ENCODE measurements around the gene VPS37C. TPM values are rescaled to one million over a fixed set of nuclear protein-coding genes. Genes with fewer than 3 reads are reported as not detected.

VPS37C gene
- total RNA-seq, 1 experiment from 2014 or later: 19.0 TPM

DNA sequence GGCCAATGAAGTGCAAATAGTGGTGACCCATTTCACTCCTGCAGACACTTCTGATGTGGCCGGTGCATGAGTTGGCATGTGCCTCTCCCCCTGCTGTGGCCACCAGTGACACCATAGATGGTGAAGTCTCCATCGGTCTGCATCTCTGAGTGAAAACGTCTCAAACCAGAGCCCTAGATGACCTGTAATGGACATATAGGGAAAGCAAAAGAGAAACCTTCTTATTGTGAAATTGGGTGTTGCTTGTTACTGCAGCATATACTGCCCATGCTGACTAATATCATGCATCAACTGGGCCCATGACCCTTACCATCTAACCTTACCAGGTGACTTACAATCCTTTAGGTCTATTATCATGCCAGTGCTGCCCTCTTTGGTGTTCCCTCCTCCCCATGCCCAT is 11.7 kb upstream of the VPS37C start:
- no peaks in the 10 kb centered on the region; a peak in 1 of 7 replicates for H3K36me3 Mint-ChIP-seq (ENCODE audit: insufficient read depth in 1 of 3, low read depth in 3 of 3)

More for the DNA sequence above, 11.7 kb upstream of the VPS37C start:
- Histone ChIP-seq H3K23me2 (ENCODE audit: insufficient read length, low read depth, low read length, poor library complexity, severe bottlenecking) (no peaks in the 10 kb centered on the region), H4K5ac (ENCODE audit: insufficient read length, low read depth, low read length) (no peak overlapping the region), H2BK120ac (ENCODE audit: low read depth, low read length, poor library complexity, severe bottlenecking) (no peak overlapping the region), H3K4ac (ENCODE audit: low read depth, low read length) (no peak overlapping the region), H3K18ac (ENCODE audit: insufficient read length, low read depth, low read length) (no peak overlapping the region), H2AFZ (ENCODE audit: low read length) (no peak overlapping the region), H3K4me1 (ENCODE audit: insufficient read depth, low read length) (no peaks in the 10 kb centered on the region), H4K91ac (ENCODE audit: insufficient read length, low read depth, low read length) (no peak overlapping the region), H3K9ac (ENCODE audit: extremely low read depth, insufficient read length, low read length) (no peak overlapping the region), H3K79me2 (ENCODE audit: insufficient read depth, low read length) (no peaks in the 10 kb centered on the region), H3K56ac (ENCODE audit: insufficient read length, low read depth, low read length) (no peak overlapping the region), H4K20me1 (ENCODE audit: control insufficient read depth, insufficient read depth, insufficient read length) (no peaks in the 10 kb centered on the region), H2BK20ac (ENCODE audit: low read depth, low read length, poor library complexity, severe bottlenecking) (no peak overlapping the region), H3K27ac (ENCODE audit: insufficient read length, low read depth, low read length) (no peak overlapping the region), H3K27me3 (ENCODE audit: insufficient read depth, low read length) (no peaks in the 10 kb centered on the region), H2BK15ac (ENCODE audit: low read depth, low read length) (no peak overlapping the region), H3K14ac (ENCODE audit: insufficient read depth, low read length) (no peak overlapping the region), H4K8ac (replicated peaks; ENCODE audit: insufficient read length, low read depth, low read length) (no peak overlapping the region), H3T11ph (ENCODE audit: low read length) (no peak overlapping the region), H3K79me1 (ENCODE audit: insufficient read depth, low read depth, low read length, poor library complexity, severe bottlenecking) (no peaks in the 10 kb centered on the region), H3K9me3 (ENCODE audit: control insufficient read depth, low read depth, low read length) (no peaks in the 10 kb centered on the region), H2AK5ac (ENCODE audit: insufficient read length, low read length) (no peak overlapping the region), H2BK12ac (ENCODE audit: insufficient read length, low read depth, low read length) (no peak overlapping the region), H2BK5ac (ENCODE audit: insufficient read length, low read length) (no peak overlapping the region), H3K4me2 (ENCODE audit: insufficient read depth, insufficient read length, low read length) (no peak overlapping the region), H3K23ac (ENCODE audit: insufficient read length, low read depth, low read length) (no peak overlapping the region)
- TF ChIP-seq, protein P1, sequence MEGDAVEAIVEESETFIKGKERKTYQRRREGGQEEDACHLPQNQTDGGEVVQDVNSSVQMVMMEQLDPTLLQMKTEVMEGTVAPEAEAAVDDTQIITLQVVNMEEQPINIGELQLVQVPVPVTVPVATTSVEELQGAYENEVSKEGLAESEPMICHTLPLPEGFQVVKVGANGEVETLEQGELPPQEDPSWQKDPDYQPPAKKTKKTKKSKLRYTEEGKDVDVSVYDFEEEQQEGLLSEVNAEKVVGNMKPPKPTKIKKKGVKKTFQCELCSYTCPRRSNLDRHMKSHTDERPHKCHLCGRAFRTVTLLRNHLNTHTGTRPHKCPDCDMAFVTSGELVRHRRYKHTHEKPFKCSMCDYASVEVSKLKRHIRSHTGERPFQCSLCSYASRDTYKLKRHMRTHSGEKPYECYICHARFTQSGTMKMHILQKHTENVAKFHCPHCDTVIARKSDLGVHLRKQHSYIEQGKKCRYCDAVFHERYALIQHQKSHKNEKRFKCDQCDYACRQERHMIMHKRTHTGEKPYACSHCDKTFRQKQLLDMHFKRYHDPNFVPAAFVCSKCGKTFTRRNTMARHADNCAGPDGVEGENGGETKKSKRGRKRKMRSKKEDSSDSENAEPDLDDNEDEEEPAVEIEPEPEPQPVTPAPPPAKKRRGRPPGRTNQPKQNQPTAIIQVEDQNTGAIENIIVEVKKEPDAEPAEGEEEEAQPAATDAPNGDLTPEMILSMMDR (conservative IDR thresholded peaks at IDR 0.05): no peak
- H3K9me3 Mint-ChIP-seq: peaks cover 2 to 4% of the 10 kb centered on the region in 2 experiments; a peak in 2 of 5 replicates
- no peak overlapping the region for H3K27ac Mint-ChIP-seq
- no CpG with 5 or more reads among the region's 3 CpGs for WGBS (ENCODE audit: extremely low coverage, insufficient read length, low lambda C conversion rate)
- DNase-seq: no peak
- H3K4me1 Mint-ChIP-seq: no peaks in the 10 kb centered on the region
- H3K27me3 Mint-ChIP-seq (ENCODE audit: low read depth): peaks cover 32% of the 10 kb centered on the region
- no peak overlapping the region for H3K4me3 Mint-ChIP-seq
